A549 (cell line): ENCODE results near the gene ATF3.

Experiments
- CBX8 ChIP-seq: fragments of 200-600 bp; sonication (generic); IDR thresholded peaks from 2 replicates; pipeline ENCODE4 v1.6.1; 2016
- CTCF ChIP-seq: fragments of >200 bp; sonication (Bioruptor Twin); formaldehyde crosslinking; IDR thresholded peaks from 3 replicates; pipeline ENCODE4 v1.5.1; 2016
- EP300 ChIP-seq, 2 experiments: fragments of >200 bp; sonication (Bioruptor Twin); formaldehyde crosslinking; IDR thresholded peaks; 2 replicates in 1 of 2; 3 replicates in 1 of 2; pipeline ENCODE4 v1.6.1; 2016 to 2017
- JUN ChIP-seq, 2 experiments: fragments of >200 bp; sonication (Bioruptor Twin); formaldehyde crosslinking; IDR thresholded peaks; 2 replicates in 1 of 2; 3 replicates in 1 of 2; pipeline ENCODE4 v1.6.1; 2016 to 2017
- PHF8 ChIP-seq: fragments of 200-600 bp; sonication (generic); IDR thresholded peaks from 2 replicates; pipeline ENCODE4 v1.6.1; 2016; ENCODE audit warnings: low read depth, mild to moderate bottlenecking, antibody characterized with exemption, moderate library complexity, borderline replicate concordance
- REST ChIP-seq: fragments of 200-600 bp; sonication (generic); IDR thresholded peaks from 2 replicates; pipeline ENCODE4 v1.6.1; 2016; ENCODE audit warnings: antibody characterized with exemption, mild to moderate bottlenecking, moderate library complexity
- RFX5 ChIP-seq: fragments of 450-650 bp; IDR thresholded peaks from 2 replicates; pipeline ENCODE4 v1.7.1; 2014; ENCODE audit warnings: antibody characterized with exemption, mild to moderate bottlenecking, moderate library complexity
- SMC3 ChIP-seq: fragments of >200 bp; sonication (Bioruptor Twin); formaldehyde crosslinking; IDR thresholded peaks from 3 replicates; pipeline ENCODE4 v1.6.1; 2018; ENCODE audit warnings: inconsistent platforms

GRCh38 chr1:212643877-212644276 is 35.3 kb downstream of the ATF3 start:
- TF ChIP-seq PHF8 (no peak), CTCF (no peak), REST (no peak), RFX5 (no peak), SMC3 (no peak), EP300 (IDR thresholded peaks at IDR 0.05) (no peak), CBX8 (no peak), JUN (IDR thresholded peaks at IDR 0.05) (no peak)
